ENCODE results near the gene SYNPR.

DNA sequence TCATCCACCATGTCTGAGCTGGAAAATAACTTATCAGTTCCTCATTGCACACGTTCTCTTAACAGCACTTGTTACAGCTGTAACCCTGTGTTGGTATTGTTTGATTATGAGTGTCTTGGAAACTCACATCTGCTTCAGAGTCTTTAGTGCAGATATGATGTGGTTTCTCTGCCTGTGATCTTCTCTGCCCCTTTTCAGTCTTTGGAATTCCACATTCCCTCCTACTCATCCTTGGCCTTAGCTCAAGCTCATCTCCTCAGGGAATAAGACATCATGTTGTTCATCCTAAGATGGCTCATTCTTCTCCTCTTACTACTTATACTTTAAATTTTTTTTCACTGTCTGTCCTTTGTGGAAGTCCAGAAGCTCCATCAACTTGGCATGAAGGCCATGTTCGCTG is 77.7 kb downstream of the SYNPR start:
- TF ChIP-seq, protein P1, sequence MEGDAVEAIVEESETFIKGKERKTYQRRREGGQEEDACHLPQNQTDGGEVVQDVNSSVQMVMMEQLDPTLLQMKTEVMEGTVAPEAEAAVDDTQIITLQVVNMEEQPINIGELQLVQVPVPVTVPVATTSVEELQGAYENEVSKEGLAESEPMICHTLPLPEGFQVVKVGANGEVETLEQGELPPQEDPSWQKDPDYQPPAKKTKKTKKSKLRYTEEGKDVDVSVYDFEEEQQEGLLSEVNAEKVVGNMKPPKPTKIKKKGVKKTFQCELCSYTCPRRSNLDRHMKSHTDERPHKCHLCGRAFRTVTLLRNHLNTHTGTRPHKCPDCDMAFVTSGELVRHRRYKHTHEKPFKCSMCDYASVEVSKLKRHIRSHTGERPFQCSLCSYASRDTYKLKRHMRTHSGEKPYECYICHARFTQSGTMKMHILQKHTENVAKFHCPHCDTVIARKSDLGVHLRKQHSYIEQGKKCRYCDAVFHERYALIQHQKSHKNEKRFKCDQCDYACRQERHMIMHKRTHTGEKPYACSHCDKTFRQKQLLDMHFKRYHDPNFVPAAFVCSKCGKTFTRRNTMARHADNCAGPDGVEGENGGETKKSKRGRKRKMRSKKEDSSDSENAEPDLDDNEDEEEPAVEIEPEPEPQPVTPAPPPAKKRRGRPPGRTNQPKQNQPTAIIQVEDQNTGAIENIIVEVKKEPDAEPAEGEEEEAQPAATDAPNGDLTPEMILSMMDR (IDR thresholded peaks at IDR 0.05) = no peak
- TF ChIP-seq POLR2A (IDR thresholded peaks at IDR 0.05) = no peak

Data from heart left ventricle (tissue), 13 donors.